Smooth muscle cell (in vitro differentiated cells): ENCODE results near the gene PNMA8C. TPM values are rescaled to one million over a fixed set of nuclear protein-coding genes. Genes with fewer than 3 reads are reported as not detected.

Experiments
- DNase-seq: peaks from one replicate; lab custom pipeline; 2025; ENCODE audit not compliant: unreplicated experiment; lab: John Stamatoyannopoulos, UW
- H2AFZ ChIP-seq: fragments of 200-600 bp; sonication (generic); 2 replicates; pipeline ENCODE4 v1.6.0; 2016; ENCODE audit warnings: antibody characterized with exemption, low read depth, mild to moderate bottlenecking
- H3F3A ChIP-seq: fragments of 200-600 bp; sonication (generic); 2 replicates; pipeline ENCODE4 v1.6.0; 2017; ENCODE audit warnings: antibody characterized with exemption, low read depth
- H3K27ac ChIP-seq: fragments of 200-600 bp; sonication (generic); 2 replicates; pipeline ENCODE4 v1.5.1; 2016; ENCODE audit warnings: low read depth, mild to moderate bottlenecking
- H3K27me3 ChIP-seq: fragments of 200-600 bp; sonication (generic); 2 replicates; pipeline ENCODE4 v1.6.1; 2016; ENCODE audit warnings: low read depth, mild to moderate bottlenecking
- H3K36me3 ChIP-seq: fragments of 200-600 bp; sonication (generic); 2 replicates; pipeline ENCODE4 v1.5.1; 2016; ENCODE audit warnings: low read depth
- H3K4me1 ChIP-seq: fragments of 200-600 bp; sonication (generic); 2 replicates; pipeline ENCODE4 v1.5.1; 2016; ENCODE audit warnings: low read depth
- H3K4me2 ChIP-seq: fragments of 200-600 bp; sonication (generic); 2 replicates; pipeline ENCODE4 v1.6.0; 2016; ENCODE audit warnings: mild to moderate bottlenecking
- H3K4me3 ChIP-seq: fragments of 200-600 bp; sonication (generic); 2 replicates; pipeline ENCODE4 v1.5.1; 2016; ENCODE audit warnings: mild to moderate bottlenecking
- H3K79me2 ChIP-seq: fragments of 200-600 bp; sonication (generic); 2 replicates; pipeline ENCODE4 v1.6.0; 2016; ENCODE audit warnings: low read depth, mild to moderate bottlenecking
- H3K9ac ChIP-seq: fragments of 200-600 bp; sonication (generic); 2 replicates; pipeline ENCODE4 v1.6.0; 2016; ENCODE audit warnings: low read depth
- H3K9me3 ChIP-seq: fragments of 200-600 bp; sonication (generic); replicated peaks from 2 replicates; pipeline ENCODE4 v1.5.1; 2016; ENCODE audit warnings: low read depth
- H4K20me1 ChIP-seq: fragments of 200-600 bp; sonication (generic); 2 replicates; pipeline ENCODE4 v1.6.0; 2016; ENCODE audit warnings: low read depth
- WGBS: methylation state at CpG from one replicate; pipeline ENCODE4 v1.1.7; 2016; ENCODE audit warnings: low lambda C conversion rate; 5-methylcytosine and 5-hydroxymethylcytosine counted together
- polyA plus RNA-seq: library from polyadenylated mRNA; unstranded; fragments of >200 nt; fragmentation: Nextera tagmentation; extraction: Ambion mirVana; gene quantifications from 2 replicates; pipeline ENCODE4 v1.2.1, GENCODE V29; 2016
- total RNA-seq: library from RNA; depleted of rRNA; stranded (reverse); fragments of >200 nt; gene quantifications from 2 replicates; pipeline ENCODE4 v1.2.3, GENCODE V29; 2014
- TF ChIP-seq, protein P1 (sequence below): fragments of 200-600 bp; sonication (generic); IDR thresholded peaks from 2 replicates; pipeline ENCODE4 v1.5.1; 2017; ENCODE audit warnings: borderline replicate concordance, mild to moderate bottlenecking, antibody characterized with exemption; ENCODE audit not compliant: insufficient read depth, poor library complexity, severe bottlenecking

The PNMA8C gene
- total and polyA plus RNA-seq, 2 experiments from 2014 or later, result not detected

DNA sequence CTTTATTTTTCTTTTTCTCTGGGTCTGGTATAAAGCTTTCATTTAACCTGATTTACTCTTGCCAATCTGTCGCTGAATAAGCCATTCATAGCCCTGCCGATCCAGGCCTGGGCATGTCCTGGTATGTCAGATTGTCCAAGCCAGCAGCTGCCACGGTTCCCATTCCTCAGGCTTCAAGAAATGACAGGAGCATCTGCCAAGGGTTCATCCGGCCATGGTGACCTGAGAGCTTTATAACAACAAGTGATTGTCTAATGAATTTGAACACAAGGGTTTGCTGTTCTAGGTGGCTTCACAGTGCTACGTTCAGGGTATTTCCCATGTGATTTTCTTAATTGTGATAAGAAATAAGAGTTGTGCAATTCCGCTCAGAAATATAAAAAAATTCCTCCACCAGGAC is 22.6 kb upstream of the PNMA8C start:
- WGBS, result 89% methylated on average over 6 of the region's 6 CpGs
- H4K20me1 ChIP-seq, result no peaks in the 10 kb centered on the region
- TF ChIP-seq, protein P1, sequence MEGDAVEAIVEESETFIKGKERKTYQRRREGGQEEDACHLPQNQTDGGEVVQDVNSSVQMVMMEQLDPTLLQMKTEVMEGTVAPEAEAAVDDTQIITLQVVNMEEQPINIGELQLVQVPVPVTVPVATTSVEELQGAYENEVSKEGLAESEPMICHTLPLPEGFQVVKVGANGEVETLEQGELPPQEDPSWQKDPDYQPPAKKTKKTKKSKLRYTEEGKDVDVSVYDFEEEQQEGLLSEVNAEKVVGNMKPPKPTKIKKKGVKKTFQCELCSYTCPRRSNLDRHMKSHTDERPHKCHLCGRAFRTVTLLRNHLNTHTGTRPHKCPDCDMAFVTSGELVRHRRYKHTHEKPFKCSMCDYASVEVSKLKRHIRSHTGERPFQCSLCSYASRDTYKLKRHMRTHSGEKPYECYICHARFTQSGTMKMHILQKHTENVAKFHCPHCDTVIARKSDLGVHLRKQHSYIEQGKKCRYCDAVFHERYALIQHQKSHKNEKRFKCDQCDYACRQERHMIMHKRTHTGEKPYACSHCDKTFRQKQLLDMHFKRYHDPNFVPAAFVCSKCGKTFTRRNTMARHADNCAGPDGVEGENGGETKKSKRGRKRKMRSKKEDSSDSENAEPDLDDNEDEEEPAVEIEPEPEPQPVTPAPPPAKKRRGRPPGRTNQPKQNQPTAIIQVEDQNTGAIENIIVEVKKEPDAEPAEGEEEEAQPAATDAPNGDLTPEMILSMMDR, result no peak
- H3K4me3 ChIP-seq, result no peak overlapping the region
- no peaks in the 10 kb centered on the region for H3K36me3 ChIP-seq
- H3K27me3 ChIP-seq, result no peaks in the 10 kb centered on the region
- H3K27ac ChIP-seq, result no peak overlapping the region
- H3K9me3 ChIP-seq, result no peaks in the 10 kb centered on the region
- no peak for DNase-seq
- H2AFZ ChIP-seq, result no peak overlapping the region
- H3K9ac ChIP-seq, result no peak overlapping the region
- no peaks in the 10 kb centered on the region for H3F3A ChIP-seq
- H3K79me2 ChIP-seq, result no peaks in the 10 kb centered on the region
- no peak overlapping the region for H3K4me2 ChIP-seq
- H3K4me1 ChIP-seq, result no peaks in the 10 kb centered on the region

DNA sequence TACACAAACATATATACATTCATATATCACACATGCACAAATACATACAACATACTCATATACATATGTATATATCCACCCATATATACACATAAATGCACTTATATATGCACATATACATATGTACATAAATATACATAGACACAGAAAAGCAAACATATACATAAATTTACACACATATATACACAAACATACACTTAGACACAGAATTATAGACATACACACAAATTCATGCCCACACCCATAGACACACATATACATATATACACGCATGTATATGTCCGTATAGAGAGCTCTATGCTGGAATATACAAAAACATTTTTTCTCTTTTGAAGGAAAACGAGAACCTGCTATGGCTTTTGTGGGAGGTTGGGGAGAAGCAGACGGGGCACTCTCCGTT is 22.0 kb upstream of the PNMA8C start:
- Histone ChIP-seq H3K4me3 (no peak overlapping the region), H3K27me3 (no peaks in the 10 kb centered on the region), H3K79me2 (no peaks in the 10 kb centered on the region), H3F3A (no peaks in the 10 kb centered on the region), H3K36me3 (no peaks in the 10 kb centered on the region), H3K9ac (no peak overlapping the region), H3K27ac (no peak overlapping the region), H2AFZ (no peak overlapping the region), H4K20me1 (no peaks in the 10 kb centered on the region), H3K9me3 (no peaks in the 10 kb centered on the region), H3K4me1 (no peaks in the 10 kb centered on the region), H3K4me2 (no peak overlapping the region)
- DNase-seq, result no peak
- TF ChIP-seq, protein P1, result no peak
- 84% methylated on average over 5 of the region's 5 CpGs for WGBS

DNA sequence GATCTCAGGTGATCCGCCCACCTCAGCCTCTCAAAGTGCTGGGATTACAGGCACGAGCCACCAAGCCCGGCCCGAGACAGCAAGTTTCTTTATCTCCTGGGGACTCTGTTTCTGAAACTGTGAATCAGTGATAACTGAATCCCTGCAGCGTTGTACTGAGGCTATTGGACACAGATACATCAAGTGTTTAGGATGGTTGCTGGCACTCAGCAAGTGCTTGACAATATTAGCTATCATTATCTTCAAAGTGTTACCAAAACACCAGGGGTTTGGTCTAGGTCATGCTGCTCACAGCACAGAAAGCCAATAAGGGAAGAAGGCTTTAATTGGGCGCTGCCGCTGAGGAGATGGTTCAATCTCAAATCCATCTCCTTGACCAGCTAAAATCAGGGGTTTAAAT is 20.5 kb upstream of the PNMA8C start:
- H2AFZ ChIP-seq, result no peak overlapping the region
- H3K4me1 ChIP-seq, result no peaks in the 10 kb centered on the region
- H3K4me2 ChIP-seq, result no peak overlapping the region
- no peaks in the 10 kb centered on the region for H3K36me3 ChIP-seq
- no peak overlapping the region for H3K9ac ChIP-seq
- 68% methylated on average over 7 of the region's 7 CpGs for WGBS
- H3K4me3 ChIP-seq, result no peak overlapping the region
- H3F3A ChIP-seq, result no peaks in the 10 kb centered on the region
- no peak overlapping the region for H3K27ac ChIP-seq
- H3K9me3 ChIP-seq, result no peaks in the 10 kb centered on the region
- H3K79me2 ChIP-seq, result no peaks in the 10 kb centered on the region
- no peaks in the 10 kb centered on the region for H4K20me1 ChIP-seq
- H3K27me3 ChIP-seq, result no peaks in the 10 kb centered on the region
- DNase-seq, result no peak
- TF ChIP-seq, protein P1, result no peak

DNA sequence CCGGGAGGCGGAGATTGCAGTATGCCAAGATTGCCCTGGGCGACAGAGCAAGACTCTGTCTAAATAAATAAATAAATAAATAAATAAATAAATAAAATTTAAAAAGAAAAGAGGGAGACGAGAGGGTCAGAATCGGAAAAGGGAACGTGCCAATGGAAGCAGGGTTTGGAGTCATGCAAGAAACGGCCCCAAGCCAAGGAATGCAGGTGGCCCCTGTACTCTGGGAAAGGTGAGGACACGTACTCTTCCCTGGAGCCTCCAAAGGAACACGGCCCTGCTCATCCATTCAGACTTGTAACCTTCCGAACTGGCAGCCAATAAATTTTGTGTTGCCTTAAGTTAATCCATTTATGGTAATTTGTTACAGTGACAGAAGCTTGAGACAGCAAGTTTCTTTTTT is 19.9 kb upstream of the PNMA8C start:
- TF ChIP-seq, protein P1, result no peak
- Histone ChIP-seq H3K79me2 (no peaks in the 10 kb centered on the region), H3K4me1 (no peaks in the 10 kb centered on the region), H3K4me2 (no peak overlapping the region), H3K27me3 (no peaks in the 10 kb centered on the region), H3K36me3 (no peaks in the 10 kb centered on the region), H2AFZ (no peak overlapping the region), H3K9ac (no peak overlapping the region), H3K27ac (no peak overlapping the region), H3K4me3 (no peak overlapping the region), H3F3A (no peaks in the 10 kb centered on the region), H3K9me3 (no peaks in the 10 kb centered on the region), H4K20me1 (no peaks in the 10 kb centered on the region)
- DNase-seq, result no peak
- 96% methylated on average over 10 of the region's 10 CpGs for WGBS
